K562 (cell line): ENCODE results near the gene DOLPP1. TPM values are rescaled to one million over a fixed set of nuclear protein-coding genes. Genes with fewer than 3 reads are reported as not detected.
A peak's percentile ranks its signal among the peaks of the same experiment; 100 is the strongest.

Source experiments
- ATF7 ChIP-seq: fragments of 450-650 bp; IDR thresholded peaks from 2 replicates; pipeline ENCODE4 v1.7.1; 2014; ENCODE audit warnings: mild to moderate bottlenecking, moderate library complexity
- CBX1 ChIP-seq: sonication (generic); IDR thresholded peaks from 2 replicates; pipeline ENCODE4 v1.6.1; 2016; ENCODE audit warnings: antibody characterized with exemption, low read depth, mild to moderate bottlenecking
- CHCHD3 ChIP-seq: fragments of 250-450 bp; sonication (Bioruptor Pico); IDR thresholded peaks from 2 replicates; pipeline ENCODE4 v2.1.2; 2022; ENCODE audit warnings: mild to moderate bottlenecking
- DPF2 ChIP-seq: fragments of 450-650 bp; IDR thresholded peaks from 2 replicates; pipeline ENCODE4 v1.6.1; 2016
- FOS ChIP-seq: IDR thresholded peaks from 3 replicates; pipeline ENCODE4 v1.6.1; 2011; ENCODE audit not compliant: insufficient read length; ENCODE audit errors: extremely low read depth
- FOXA1 ChIP-seq: fragments of 450-650 bp; IDR thresholded peaks from 2 replicates; pipeline ENCODE4 v1.6.1; 2016; ENCODE audit warnings: mild to moderate bottlenecking, borderline replicate concordance
- HMG20A ChIP-seq: fragments of 450-650 bp; formaldehyde crosslinking; conservative IDR thresholded peaks from 2 replicates; pipeline ENCODE4 v1.4.0; 2020; ENCODE audit warnings: mild to moderate bottlenecking, mixed read lengths
- JUNB ChIP-seq: fragments of 450-650 bp; formaldehyde crosslinking; conservative IDR thresholded peaks from 2 replicates; pipeline ENCODE4 v1.4.0; 2020; ENCODE audit warnings: mild to moderate bottlenecking
- KAT2B ChIP-seq: IDR thresholded peaks from one replicate; pipeline ENCODE4 v1.6.1; 2012; ENCODE audit warnings: low read depth, mild to moderate bottlenecking, control low read depth, inconsistent platforms, low read length, moderate library complexity
- MTA1 ChIP-seq: fragments of 450-650 bp; IDR thresholded peaks from 2 replicates; pipeline ENCODE4 v1.6.1; 2017; ENCODE audit warnings: borderline replicate concordance
- SMARCA5 ChIP-seq: fragments of 450-650 bp; IDR thresholded peaks from 2 replicates; pipeline ENCODE4 v1.6.1; 2016
- SOX6 ChIP-seq: fragments of 450-650 bp; IDR thresholded peaks from 2 replicates; pipeline ENCODE4 v1.6.1; 2014; ENCODE audit warnings: mild to moderate bottlenecking
- ZNF384 ChIP-seq: IDR thresholded peaks from 2 replicates; pipeline ENCODE4 v1.6.1; 2012; ENCODE audit warnings: low read depth, low read length, improper control_type of control experiment
- ZNF668 ChIP-seq: fragments of 250-450 bp; sonication (Bioruptor Pico); IDR thresholded peaks from 2 replicates; pipeline ENCODE4 v1.8.0; 2022; ENCODE audit warnings: mild to moderate bottlenecking, inconsistent platforms
- ZNF780A ChIP-seq: fragments of 250-450 bp; sonication (Bioruptor Pico); IDR thresholded peaks from 2 replicates; pipeline ENCODE4 v1.5.0; 2021; ENCODE audit warnings: mild to moderate bottlenecking
- polyA plus RNA-seq, 8 experiments: library from polyadenylated mRNA; depleted of rRNA in 4 of 8; stranded (reverse) in 5 of 8; unstranded in 3 of 8; fragments of >200 nt; fragmentation: Nextera tagmentation in 2 of 8; fragmentation: Illumina TruSeq in 1 of 8; extraction: Ambion mirVana in 2 of 8; extraction: Trizol in 1 of 8; gene quantifications; 2 replicates each; pipeline versions ENCODE4 v1.2.1 to v1.2.3, GENCODE V29; 2011 to 2014; ENCODE audit warnings: inconsistent platforms in 1 of 8, missing spikeins in 1 of 8
- total RNA-seq, 7 experiments: library from RNA; depleted of rRNA in 6 of 7; stranded (reverse); fragments of >200 nt in 6 of 7; fragmentation: Illumina TruSeq in 2 of 7; extraction: Trizol in 2 of 7; gene quantifications; 2 replicates each; pipeline versions ENCODE4 v1.2.1 to v1.2.3, GENCODE V29; 2011 to 2021; ENCODE audit warnings: low replicate concordance in 1 of 7
- TF ChIP-seq, protein P1 (sequence below): fragments of 150-350 bp; IDR thresholded peaks from 2 replicates; pipeline ENCODE4 v1.6.1; 2014; ENCODE audit warnings: low read depth, mild to moderate bottlenecking, low read length, borderline replicate concordance
- TF ChIP-seq, protein P2 (sequence below), 2 experiments: IDR thresholded peaks in 1 of 2; conservative IDR thresholded peaks in 1 of 2; 2 replicates each; pipeline ENCODE4 v1.6.1; 2016; ENCODE audit warnings: low read depth in 2 of 2, mild to moderate bottlenecking in 1 of 2, missing compliant biosample characterization in 1 of 2, missing genetic modification characterization in 1 of 2, moderate library complexity in 1 of 2
- TF ChIP-seq, protein P3 (sequence below), 3 experiments: fragments of 200-800 bp in 1 of 3; fragments of 250-450 bp in 1 of 3; fragments of 450-650 bp in 1 of 3; sonication (Bioruptor Pico) in 1 of 3; sonication (Bioruptor generic) in 1 of 3; formaldehyde crosslinking in 1 of 3; IDR thresholded peaks; 2 replicates each; pipeline versions ENCODE4 v1.6.1 to v1.8.0; 2016 to 2022; ENCODE audit warnings: mild to moderate bottlenecking in 2 of 3, missing genetic modification characterization in 2 of 3, missing compliant biosample characterization in 1 of 3, moderate library complexity in 1 of 3
- TF ChIP-seq, protein P4 (sequence below): sonication (generic); formaldehyde crosslinking; IDR thresholded peaks from 2 replicates; pipeline ENCODE4 v1.8.0; 2022; ENCODE audit warnings: mild to moderate bottlenecking, missing genetic modification reagents

Gene DOLPP1
- total and polyA plus RNA-seq, 9 of the 15 experiments (the other 6 are each of a cell fraction or from before 2014, with no cell fraction given) = 3.0 to 39.8 (median 30.5) TPM

DNA sequence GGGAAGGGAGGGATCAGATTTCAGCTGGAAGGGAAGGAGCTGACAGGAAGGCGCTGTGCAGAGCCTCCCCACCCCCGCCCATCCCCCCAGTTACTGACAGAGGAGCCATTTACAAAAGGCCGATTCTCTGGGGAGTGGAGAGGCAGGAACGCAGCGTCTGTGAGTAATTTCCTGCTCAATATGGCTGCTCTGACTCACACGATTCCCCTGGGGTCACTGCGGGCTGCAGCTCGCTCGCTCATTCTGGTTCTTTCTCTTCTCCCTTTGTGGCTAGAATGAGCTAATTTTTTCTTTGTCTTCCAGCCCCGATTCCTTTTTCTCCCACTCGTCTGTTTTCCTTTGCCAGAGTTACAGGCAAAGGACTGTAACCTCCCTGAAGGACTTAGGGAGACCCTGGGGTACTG is 59.1 kb downstream of the DOLPP1 start (continued):
- TF ChIP-seq, protein P1, sequence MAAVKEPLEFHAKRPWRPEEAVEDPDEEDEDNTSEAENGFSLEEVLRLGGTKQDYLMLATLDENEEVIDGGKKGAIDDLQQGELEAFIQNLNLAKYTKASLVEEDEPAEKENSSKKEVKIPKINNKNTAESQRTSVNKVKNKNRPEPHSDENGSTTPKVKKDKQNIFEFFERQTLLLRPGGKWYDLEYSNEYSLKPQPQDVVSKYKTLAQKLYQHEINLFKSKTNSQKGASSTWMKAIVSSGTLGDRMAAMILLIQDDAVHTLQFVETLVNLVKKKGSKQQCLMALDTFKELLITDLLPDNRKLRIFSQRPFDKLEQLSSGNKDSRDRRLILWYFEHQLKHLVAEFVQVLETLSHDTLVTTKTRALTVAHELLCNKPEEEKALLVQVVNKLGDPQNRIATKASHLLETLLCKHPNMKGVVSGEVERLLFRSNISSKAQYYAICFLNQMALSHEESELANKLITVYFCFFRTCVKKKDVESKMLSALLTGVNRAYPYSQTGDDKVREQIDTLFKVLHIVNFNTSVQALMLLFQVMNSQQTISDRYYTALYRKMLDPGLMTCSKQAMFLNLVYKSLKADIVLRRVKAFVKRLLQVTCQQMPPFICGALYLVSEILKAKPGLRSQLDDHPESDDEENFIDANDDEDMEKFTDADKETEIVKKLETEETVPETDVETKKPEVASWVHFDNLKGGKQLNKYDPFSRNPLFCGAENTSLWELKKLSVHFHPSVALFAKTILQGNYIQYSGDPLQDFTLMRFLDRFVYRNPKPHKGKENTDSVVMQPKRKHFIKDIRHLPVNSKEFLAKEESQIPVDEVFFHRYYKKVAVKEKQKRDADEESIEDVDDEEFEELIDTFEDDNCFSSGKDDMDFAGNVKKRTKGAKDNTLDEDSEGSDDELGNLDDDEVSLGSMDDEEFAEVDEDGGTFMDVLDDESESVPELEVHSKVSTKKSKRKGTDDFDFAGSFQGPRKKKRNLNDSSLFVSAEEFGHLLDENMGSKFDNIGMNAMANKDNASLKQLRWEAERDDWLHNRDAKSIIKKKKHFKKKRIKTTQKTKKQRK = no peak
- TF ChIP-seq, protein P2, sequence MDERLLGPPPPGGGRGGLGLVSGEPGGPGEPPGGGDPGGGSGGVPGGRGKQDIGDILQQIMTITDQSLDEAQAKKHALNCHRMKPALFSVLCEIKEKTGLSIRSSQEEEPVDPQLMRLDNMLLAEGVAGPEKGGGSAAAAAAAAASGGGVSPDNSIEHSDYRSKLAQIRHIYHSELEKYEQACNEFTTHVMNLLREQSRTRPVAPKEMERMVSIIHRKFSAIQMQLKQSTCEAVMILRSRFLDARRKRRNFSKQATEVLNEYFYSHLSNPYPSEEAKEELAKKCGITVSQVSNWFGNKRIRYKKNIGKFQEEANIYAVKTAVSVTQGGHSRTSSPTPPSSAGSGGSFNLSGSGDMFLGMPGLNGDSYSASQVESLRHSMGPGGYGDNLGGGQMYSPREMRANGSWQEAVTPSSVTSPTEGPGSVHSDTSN (CRISPR knock-in tag; IDR thresholded peaks at IDR 0.05; ENCODE audit: low read depth) = no peak
- TF ChIP-seq, protein P2 (tag; conservative IDR thresholded peaks at IDR 0.05; ENCODE audit: low read depth) = 0 out of 2 replicates have a peak, but pooled peaks have one; percentile 45
- TF ChIP-seq, protein P3, sequence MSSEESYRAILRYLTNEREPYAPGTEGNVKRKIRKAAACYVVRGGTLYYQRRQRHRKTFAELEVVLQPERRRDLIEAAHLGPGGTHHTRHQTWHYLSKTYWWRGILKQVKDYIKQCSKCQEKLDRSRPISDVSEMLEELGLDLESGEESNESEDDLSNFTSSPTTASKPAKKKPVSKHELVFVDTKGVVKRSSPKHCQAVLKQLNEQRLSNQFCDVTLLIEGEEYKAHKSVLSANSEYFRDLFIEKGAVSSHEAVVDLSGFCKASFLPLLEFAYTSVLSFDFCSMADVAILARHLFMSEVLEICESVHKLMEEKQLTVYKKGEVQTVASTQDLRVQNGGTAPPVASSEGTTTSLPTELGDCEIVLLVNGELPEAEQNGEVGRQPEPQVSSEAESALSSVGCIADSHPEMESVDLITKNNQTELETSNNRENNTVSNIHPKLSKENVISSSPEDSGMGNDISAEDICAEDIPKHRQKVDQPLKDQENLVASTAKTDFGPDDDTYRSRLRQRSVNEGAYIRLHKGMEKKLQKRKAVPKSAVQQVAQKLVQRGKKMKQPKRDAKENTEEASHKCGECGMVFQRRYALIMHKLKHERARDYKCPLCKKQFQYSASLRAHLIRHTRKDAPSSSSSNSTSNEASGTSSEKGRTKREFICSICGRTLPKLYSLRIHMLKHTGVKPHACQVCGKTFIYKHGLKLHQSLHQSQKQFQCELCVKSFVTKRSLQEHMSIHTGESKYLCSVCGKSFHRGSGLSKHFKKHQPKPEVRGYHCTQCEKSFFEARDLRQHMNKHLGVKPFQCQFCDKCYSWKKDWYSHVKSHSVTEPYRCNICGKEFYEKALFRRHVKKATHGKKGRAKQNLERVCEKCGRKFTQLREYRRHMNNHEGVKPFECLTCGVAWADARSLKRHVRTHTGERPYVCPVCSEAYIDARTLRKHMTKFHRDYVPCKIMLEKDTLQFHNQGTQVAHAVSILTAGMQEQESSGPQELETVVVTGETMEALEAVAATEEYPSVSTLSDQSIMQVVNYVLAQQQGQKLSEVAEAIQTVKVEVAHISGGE (CRISPR knock-in tag; IDR thresholded peaks at IDR 0.05) = peak; percentile 29 to 93 (median 86); a peak in 3 of 6 replicates
- TF ChIP-seq DPF2 (peak; percentile 80), SOX6 (no peak), SMARCA5 (no peak), CBX1 (no peak), JUNB (no peak), ZNF668 (CRISPR knock-in tag) (no peak), ZNF384 (no peak), ATF7 (peak; percentile 62; the same call in 1 of the 2 replicates), FOXA1 (no peak), CHCHD3 (CRISPR knock-in tag) (no peak), KAT2B (no peak), ZNF780A (CRISPR knock-in tag) (no peak), HMG20A (CRISPR knock-in tag) (no peak), FOS (peak; percentile 5), MTA1 (no peak)
- TF ChIP-seq, protein P4, sequence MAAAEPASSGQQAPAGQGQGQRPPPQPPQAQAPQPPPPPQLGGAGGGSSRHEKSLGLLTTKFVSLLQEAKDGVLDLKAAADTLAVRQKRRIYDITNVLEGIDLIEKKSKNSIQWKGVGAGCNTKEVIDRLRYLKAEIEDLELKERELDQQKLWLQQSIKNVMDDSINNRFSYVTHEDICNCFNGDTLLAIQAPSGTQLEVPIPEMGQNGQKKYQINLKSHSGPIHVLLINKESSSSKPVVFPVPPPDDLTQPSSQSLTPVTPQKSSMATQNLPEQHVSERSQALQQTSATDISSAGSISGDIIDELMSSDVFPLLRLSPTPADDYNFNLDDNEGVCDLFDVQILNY = no peak
